Upper lobe of right lung (tissue), 1 donor: ENCODE results near the gene CRACR2A. TPM values are rescaled to one million over a fixed set of nuclear protein-coding genes. Genes with fewer than 3 reads are reported as not detected.

Experiments used
- ATAC-seq: fragments of 200-7000 bp; cut with Tn5 transposase; one replicate; pipeline ENCODE4 v1.9.1; 2020; ENCODE audit warnings: mild to moderate bottlenecking, moderate library complexity
- DNase-seq: peaks from one replicate; pipeline ENCODE4 v3.0.0-alpha.2; 2020
- H3K27ac ChIP-seq: fragments of 200-600 bp; one replicate; pipeline ENCODE4 v1.8.0; 2022
- H3K27me3 ChIP-seq: fragments of 200-600 bp; one replicate; pipeline ENCODE4 v1.8.0; 2022; ENCODE audit warnings: mild to moderate bottlenecking
- H3K36me3 ChIP-seq: fragments of 200-600 bp; one replicate; pipeline ENCODE4 v1.8.0; 2022
- H3K4me1 ChIP-seq: fragments of 200-600 bp; one replicate; pipeline ENCODE4 v1.8.0; 2022
- H3K4me3 ChIP-seq: fragments of 200-600 bp; one replicate; pipeline ENCODE4 v1.8.0; 2022; ENCODE audit warnings: mild to moderate bottlenecking
- H3K9me3 ChIP-seq: fragments of 200-600 bp; one replicate; pipeline ENCODE4 v1.8.0; 2022
- intact Hi-C: fragments of 100-400 bp; cut with DNase I; formaldehyde crosslinking; loops from one replicate; pipeline ENCODE4 v1.11.0; 2022
- total RNA-seq: library from RNA; stranded (reverse); fragmentation: NEBNext Ultra II Directional; extraction: Animal tissue kit (Norgen Biotek cat#: 25700); gene quantifications from one replicate; pipeline ENCODE4 v1.2.1, GENCODE V29; 2021
- TF ChIP-seq, protein P1 (sequence below): fragments of 200-600 bp; IDR thresholded peaks from one replicate; pipeline ENCODE4 v1.8.0; 2022; ENCODE audit warnings: antibody characterized with exemption
- donor health status: DM: no; HTN: yes; CAD: no; lungs with severe emphysema.

CRACR2A gene
- total RNA-seq, 1 donor from 2014 or later = 5.4 TPM

- no peak overlapping the region for H3K4me3 ChIP-seq
- TF ChIP-seq, protein P1, sequence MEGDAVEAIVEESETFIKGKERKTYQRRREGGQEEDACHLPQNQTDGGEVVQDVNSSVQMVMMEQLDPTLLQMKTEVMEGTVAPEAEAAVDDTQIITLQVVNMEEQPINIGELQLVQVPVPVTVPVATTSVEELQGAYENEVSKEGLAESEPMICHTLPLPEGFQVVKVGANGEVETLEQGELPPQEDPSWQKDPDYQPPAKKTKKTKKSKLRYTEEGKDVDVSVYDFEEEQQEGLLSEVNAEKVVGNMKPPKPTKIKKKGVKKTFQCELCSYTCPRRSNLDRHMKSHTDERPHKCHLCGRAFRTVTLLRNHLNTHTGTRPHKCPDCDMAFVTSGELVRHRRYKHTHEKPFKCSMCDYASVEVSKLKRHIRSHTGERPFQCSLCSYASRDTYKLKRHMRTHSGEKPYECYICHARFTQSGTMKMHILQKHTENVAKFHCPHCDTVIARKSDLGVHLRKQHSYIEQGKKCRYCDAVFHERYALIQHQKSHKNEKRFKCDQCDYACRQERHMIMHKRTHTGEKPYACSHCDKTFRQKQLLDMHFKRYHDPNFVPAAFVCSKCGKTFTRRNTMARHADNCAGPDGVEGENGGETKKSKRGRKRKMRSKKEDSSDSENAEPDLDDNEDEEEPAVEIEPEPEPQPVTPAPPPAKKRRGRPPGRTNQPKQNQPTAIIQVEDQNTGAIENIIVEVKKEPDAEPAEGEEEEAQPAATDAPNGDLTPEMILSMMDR = no peak
- H3K27ac ChIP-seq = no peak overlapping the region
- H3K9me3 ChIP-seq = no peaks in the 10 kb centered on the region
- no peak for DNase-seq
- H3K4me1 ChIP-seq = no peaks in the 10 kb centered on the region
- no peaks in the 10 kb centered on the region for H3K27me3 ChIP-seq
- no peaks in the 10 kb centered on the region for H3K36me3 ChIP-seq
- intact Hi-C loops = no loop called here
- no peak for ATAC-seq
Measured at GRCh38 chr12:3579446-3580093, 173.3 kb downstream of the CRACR2A start.

DNA sequence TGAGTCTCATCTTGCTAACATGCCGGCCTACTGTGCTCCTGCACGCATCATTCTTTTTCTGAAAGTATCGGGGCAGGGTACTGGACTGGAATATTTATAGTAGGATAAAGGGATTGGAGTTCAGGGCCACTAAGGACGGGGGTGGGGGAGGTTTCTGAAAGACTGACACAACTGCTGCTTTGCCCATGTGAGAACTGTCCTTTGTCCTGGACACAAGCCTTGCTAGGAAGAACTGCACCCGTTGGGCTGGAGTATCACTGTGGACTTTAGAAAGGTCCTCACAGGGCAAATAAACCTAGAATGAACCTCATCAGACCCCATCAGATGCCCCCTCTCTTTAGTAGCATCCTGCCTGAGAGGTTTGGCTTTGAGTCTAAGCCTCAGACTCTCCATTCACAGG is 174.4 kb downstream of the CRACR2A start:
- Histone ChIP-seq H3K4me3 (no peak overlapping the region), H3K36me3 (no peaks in the 10 kb centered on the region), H3K9me3 (no peaks in the 10 kb centered on the region), H3K4me1 (no peaks in the 10 kb centered on the region), H3K27me3 (no peaks in the 10 kb centered on the region), H3K27ac (no peak overlapping the region)
- ATAC-seq (no peak), DNase-seq (peak; percentile 3)
- intact Hi-C loops = no loop called here
- TF ChIP-seq, protein P1 = no peak

- Histone ChIP-seq H3K27me3 (no peaks in the 10 kb centered on the region), H3K27ac (no peak overlapping the region), H3K4me3 (no peak overlapping the region), H3K4me1 (no peaks in the 10 kb centered on the region), H3K9me3 (no peaks in the 10 kb centered on the region), H3K36me3 (no peaks in the 10 kb centered on the region)
- peak; percentile 14 for ATAC-seq
- intact Hi-C loops = no loop called here
- DNase-seq = no peak
- TF ChIP-seq, protein P1 = no peak
Measured at GRCh38 chr12:3576891-3577290, 176.0 kb downstream of the CRACR2A start.

GRCh38 chr12:3574986-3575385 is 177.9 kb downstream of the CRACR2A start:
- no peaks in the 10 kb centered on the region for H3K36me3 ChIP-seq
- no peak for ATAC-seq
- no peak for DNase-seq
- intact Hi-C loops = no loop called here
- H3K4me3 ChIP-seq = no peak overlapping the region
- no peaks in the 10 kb centered on the region for H3K27me3 ChIP-seq
- H3K9me3 ChIP-seq = no peaks in the 10 kb centered on the region
- TF ChIP-seq, protein P1 = no peak
- H3K27ac ChIP-seq = no peak overlapping the region
- H3K4me1 ChIP-seq = no peaks in the 10 kb centered on the region

DNA sequence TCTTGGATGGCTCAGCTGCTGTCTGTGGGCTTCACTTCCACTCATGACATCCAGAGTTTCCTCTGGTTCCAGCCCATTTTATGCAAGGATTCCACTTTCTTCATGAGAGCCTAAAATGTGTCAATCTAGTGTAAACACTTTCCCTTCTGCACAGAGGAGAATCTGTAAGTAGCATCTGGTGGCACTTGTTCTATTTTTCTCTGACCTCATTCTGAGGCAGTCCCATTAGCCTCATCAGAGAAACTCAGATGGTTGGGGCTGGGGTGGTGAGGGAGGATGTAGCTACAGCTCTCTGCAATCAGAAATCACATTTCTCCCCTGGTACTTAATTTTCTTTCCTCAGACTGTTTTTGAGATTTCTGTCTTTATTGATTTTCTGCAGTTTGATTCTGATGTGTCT is 180.3 kb downstream of the CRACR2A start:
- H3K9me3 ChIP-seq = no peaks in the 10 kb centered on the region
- H3K36me3 ChIP-seq = no peaks in the 10 kb centered on the region
- no peak overlapping the region for H3K27ac ChIP-seq
- ATAC-seq = no peak
- DNase-seq = no peak
- TF ChIP-seq, protein P1 = no peak
- H3K4me3 ChIP-seq = no peak overlapping the region
- no peaks in the 10 kb centered on the region for H3K4me1 ChIP-seq
- intact Hi-C loops = no loop called here
- H3K27me3 ChIP-seq = no peaks in the 10 kb centered on the region

DNA sequence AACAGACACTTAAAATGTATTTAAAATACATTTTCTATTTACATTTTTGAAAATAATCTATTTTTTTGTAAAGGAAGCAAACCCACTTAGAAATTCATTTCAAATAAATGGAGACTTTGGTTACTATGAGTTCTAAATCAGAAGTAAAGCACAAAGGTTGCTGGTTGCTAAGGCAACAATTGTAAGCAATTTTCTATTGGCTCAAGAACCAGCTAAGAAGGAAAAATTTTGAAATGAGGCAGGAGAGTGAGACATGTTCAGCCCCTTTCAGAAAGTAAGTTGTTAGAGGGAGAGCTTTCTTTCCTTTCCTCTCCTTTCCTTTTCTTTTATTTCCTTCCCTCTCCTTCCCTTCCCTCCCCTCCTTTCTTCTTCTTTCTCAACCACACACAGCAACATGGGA is 181.2 kb downstream of the CRACR2A start:
- Histone ChIP-seq H3K9me3 (no peaks in the 10 kb centered on the region), H3K27ac (no peak overlapping the region), H3K4me1 (no peaks in the 10 kb centered on the region), H3K27me3 (no peaks in the 10 kb centered on the region), H3K4me3 (no peak overlapping the region), H3K36me3 (no peaks in the 10 kb centered on the region)
- TF ChIP-seq, protein P1 = no peak
- no peak for DNase-seq
- intact Hi-C loops = no loop called here
- no peak for ATAC-seq
